GM12878 (cell line): ENCODE data around the gene BLNK. TPM values are rescaled to one million over a fixed set of nuclear protein-coding genes. Genes with fewer than 3 reads are reported as not detected.
A peak's percentile ranks its signal among the peaks of the same experiment; 100 is the strongest.

Experiments used
- BRCA1 ChIP-seq: IDR thresholded peaks from 2 replicates; pipeline ENCODE4 v1.6.1; 2011; ENCODE audit warnings: low read depth, low read length, improper control_type of control experiment
- ELK1 ChIP-seq: IDR thresholded peaks from 2 replicates; pipeline ENCODE4 v1.6.1; 2012; ENCODE audit warnings: low read depth, low read length, improper control_type of control experiment
- ETV6 ChIP-seq, 2 experiments: fragments of 450-650 bp in 1 of 2; IDR thresholded peaks in 1 of 2; conservative IDR thresholded peaks in 1 of 2; 2 replicates each; pipeline ENCODE4 v1.6.1; 2014; ENCODE audit warnings: antibody characterized with exemption in 1 of 2, borderline replicate concordance in 1 of 2, low read depth in 1 of 2, mild to moderate bottlenecking in 1 of 2, moderate library complexity in 1 of 2
- GABPA ChIP-seq: IDR thresholded peaks from 2 replicates; pipeline ENCODE4 v1.6.1; 2014; ENCODE audit warnings: antibody characterized with exemption, low read depth, mild to moderate bottlenecking, inconsistent platforms
- GATAD2B ChIP-seq: fragments of 450-650 bp; conservative IDR thresholded peaks from 2 replicates; pipeline ENCODE4 v1.6.1; 2017; ENCODE audit warnings: low read depth, mild to moderate bottlenecking, moderate library complexity
- MEF2A ChIP-seq: IDR thresholded peaks from 2 replicates; pipeline ENCODE4 v1.6.1; 2011; ENCODE audit warnings: low read depth, mild to moderate bottlenecking, low read length, moderate library complexity; ENCODE audit not compliant: insufficient read depth
- MEF2B ChIP-seq: fragments of 450-650 bp; IDR thresholded peaks from 2 replicates; pipeline ENCODE4 v1.6.1; 2018; ENCODE audit warnings: mild to moderate bottlenecking, moderate library complexity; ENCODE audit not compliant: partially characterized antibody, poor library complexity, severe bottlenecking
- MLLT1 ChIP-seq: fragments of 450-650 bp; IDR thresholded peaks from 2 replicates; pipeline ENCODE4 v1.6.1; 2016; ENCODE audit warnings: mild to moderate bottlenecking
- NFXL1 ChIP-seq: fragments of 450-650 bp; IDR thresholded peaks from 2 replicates; pipeline ENCODE4 v1.6.1; 2017; ENCODE audit warnings: antibody characterized with exemption, mild to moderate bottlenecking, borderline replicate concordance
- NR2C2 ChIP-seq: IDR thresholded peaks from 2 replicates; pipeline ENCODE4 v1.6.1; 2011; ENCODE audit warnings: borderline replicate concordance, low read depth; ENCODE audit not compliant: control insufficient read depth, insufficient read length
- POLR2AphosphoS5 ChIP-seq: IDR thresholded peaks from 2 replicates; pipeline ENCODE4 v1.6.1; 2011; ENCODE audit warnings: mild to moderate bottlenecking, low read length, inconsistent platforms
- POU2F2 ChIP-seq: IDR thresholded peaks from 3 replicates; pipeline ENCODE4 v1.6.1; 2011; ENCODE audit warnings: low read depth, mild to moderate bottlenecking, low read length, borderline replicate concordance
- SMAD5 ChIP-seq: IDR thresholded peaks from 2 replicates; pipeline ENCODE4 v1.6.1; 2016; ENCODE audit warnings: antibody characterized with exemption, low read depth
- SMARCA5 ChIP-seq: fragments of 450-650 bp; IDR thresholded peaks from 2 replicates; pipeline ENCODE4 v1.6.1; 2017; ENCODE audit warnings: mild to moderate bottlenecking
- ZBTB4 ChIP-seq: fragments of 450-650 bp; formaldehyde crosslinking; IDR thresholded peaks from 2 replicates; pipeline ENCODE4 v1.4.0; 2022; ENCODE audit warnings: mild to moderate bottlenecking, moderate library complexity
- ZBTB40 ChIP-seq: fragments of 450-650 bp; IDR thresholded peaks from 2 replicates; pipeline ENCODE4 v1.6.1; 2016; ENCODE audit warnings: mild to moderate bottlenecking, moderate library complexity, borderline replicate concordance
- polyA plus RNA-seq, 11 experiments: library from polyadenylated mRNA; depleted of rRNA in 4 of 11; unstranded in 6 of 11; stranded (reverse) in 5 of 11; fragments of >200 nt; fragmentation: Nextera tagmentation in 4 of 11; fragmentation: Illumina TruSeq in 1 of 11; extraction: Ambion mirVana in 4 of 11; extraction: Trizol in 1 of 11; gene quantifications; 1 replicate in 1 of 11; 2 replicates in 10 of 11; pipeline versions ENCODE4 v1.2.1 to v1.2.3, GENCODE V29; 2011 to 2016; ENCODE audit warnings: inconsistent platforms in 2 of 11, missing spikeins in 2 of 11, low read depth in 1 of 11
- total RNA-seq, 4 experiments: library from RNA; depleted of rRNA in 3 of 4; stranded (reverse); fragments of >200 nt in 3 of 4; fragmentation: Illumina TruSeq in 1 of 4; extraction: Trizol in 1 of 4; gene quantifications; 2 replicates each; pipeline versions ENCODE4 v1.2.1 to v1.2.3, GENCODE V29; 2013 to 2021

Gene BLNK
- total and polyA plus RNA-seq, 10 of the 15 experiments (the other 5 are each of a cell fraction or from before 2014, with no cell fraction given): 79.5 to 201 (median 139) TPM

- TF ChIP-seq NR2C2: no peak
- TF ChIP-seq SMARCA5: no peak
- TF ChIP-seq ZBTB4: no peak
- TF ChIP-seq SMAD5: peak; percentile 91
- TF ChIP-seq MEF2B: peak; percentile 46
- no peak for TF ChIP-seq ETV6 (conservative IDR thresholded peaks at IDR 0.05 in 1 of 2, IDR thresholded peaks at IDR 0.05 in 1 of 2; ENCODE audit: borderline replicate concordance in 1 of 2, low read depth in 1 of 2)
- TF ChIP-seq POLR2AphosphoS5: peak; percentile 98
- TF ChIP-seq ELK1: no peak
- no peak for TF ChIP-seq GABPA
- peak; percentile 87 for TF ChIP-seq POU2F2
- TF ChIP-seq MEF2A: peak; percentile 29; the same call in 1 of the 2 replicates
- peak; percentile 92 for TF ChIP-seq MLLT1
- no peak for TF ChIP-seq NFXL1
- no peak for TF ChIP-seq GATAD2B
- 0 out of 2 replicates have a peak, but pooled peaks have one; percentile 11 for TF ChIP-seq ZBTB40
- no peak for TF ChIP-seq BRCA1
Measured at GRCh38 chr10:96271016-96271815, at the start of gene BLNK (continued).
